ENCODE measurements around the gene ARHGEF40. TPM values are rescaled to one million over a fixed set of nuclear protein-coding genes. Genes with fewer than 3 reads are reported as not detected.

ARHGEF40 gene
- total RNA-seq, 1 donor from 2014 or later, result 65.8 TPM

DNA sequence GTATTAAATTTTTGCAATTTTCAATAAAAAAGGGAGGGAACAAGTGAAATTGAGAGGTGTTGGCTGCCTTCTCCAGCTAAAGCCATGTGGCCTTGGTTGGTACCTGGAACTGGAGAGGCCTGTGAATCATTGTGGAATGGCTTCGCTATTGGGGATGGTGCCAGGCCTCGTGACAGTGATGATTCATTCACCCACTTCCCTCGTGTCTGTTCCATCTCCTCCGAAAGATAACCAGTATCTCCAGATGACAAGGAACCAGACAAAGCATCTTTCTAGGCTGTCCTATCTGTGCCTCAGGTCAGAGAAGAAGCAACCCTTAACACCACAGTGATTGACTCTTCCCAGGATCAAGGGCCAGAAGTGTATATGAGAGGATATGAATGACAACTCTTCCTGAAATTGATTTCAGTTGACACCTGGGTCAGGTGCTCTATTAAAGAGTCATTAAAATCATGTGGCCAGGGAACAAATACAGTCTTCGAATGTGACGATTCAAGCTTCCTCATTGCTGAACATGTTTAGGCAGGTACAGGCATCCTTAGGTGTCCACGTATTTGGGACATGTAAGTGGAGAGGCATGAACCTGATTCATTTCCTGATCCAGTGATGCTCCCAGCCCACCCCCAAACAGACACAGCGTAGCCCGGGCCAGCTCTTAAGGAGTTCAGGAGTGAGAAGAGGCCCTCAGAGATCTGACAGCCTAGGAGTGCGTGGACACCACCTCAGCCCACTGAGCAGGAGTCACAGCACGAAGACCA is 28.2 kb upstream of the ARHGEF40 start, which contains the start of gene RNASE7:
RNASE7 (plus strand) TSS at position 687 of the 758 bp plus-strand sequence. CDS start 631 bp downstream, outside the sequence.
- DNase-seq (ENCODE audit: extremely low spot score, unreplicated experiment), result no peak
- Mint-ChIP-seq H3K4me1 (ENCODE audit: unreplicated experiment) (peaks cover 21% of the 10 kb centered on the region), H3K4me3 (peak within 1 kb of the TSS; percentile 8), H3K27me3 (peaks cover 7% of the 10 kb centered on the region), H3K36me3 (no peaks in the 10 kb centered on the region), H3K27ac (peak within 1 kb of the TSS; percentile 60), H3K9me3 (no peaks in the 10 kb centered on the region)
- TF ChIP-seq, protein P1, sequence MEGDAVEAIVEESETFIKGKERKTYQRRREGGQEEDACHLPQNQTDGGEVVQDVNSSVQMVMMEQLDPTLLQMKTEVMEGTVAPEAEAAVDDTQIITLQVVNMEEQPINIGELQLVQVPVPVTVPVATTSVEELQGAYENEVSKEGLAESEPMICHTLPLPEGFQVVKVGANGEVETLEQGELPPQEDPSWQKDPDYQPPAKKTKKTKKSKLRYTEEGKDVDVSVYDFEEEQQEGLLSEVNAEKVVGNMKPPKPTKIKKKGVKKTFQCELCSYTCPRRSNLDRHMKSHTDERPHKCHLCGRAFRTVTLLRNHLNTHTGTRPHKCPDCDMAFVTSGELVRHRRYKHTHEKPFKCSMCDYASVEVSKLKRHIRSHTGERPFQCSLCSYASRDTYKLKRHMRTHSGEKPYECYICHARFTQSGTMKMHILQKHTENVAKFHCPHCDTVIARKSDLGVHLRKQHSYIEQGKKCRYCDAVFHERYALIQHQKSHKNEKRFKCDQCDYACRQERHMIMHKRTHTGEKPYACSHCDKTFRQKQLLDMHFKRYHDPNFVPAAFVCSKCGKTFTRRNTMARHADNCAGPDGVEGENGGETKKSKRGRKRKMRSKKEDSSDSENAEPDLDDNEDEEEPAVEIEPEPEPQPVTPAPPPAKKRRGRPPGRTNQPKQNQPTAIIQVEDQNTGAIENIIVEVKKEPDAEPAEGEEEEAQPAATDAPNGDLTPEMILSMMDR (conservative IDR thresholded peaks at IDR 0.05), result no peak

DNA sequence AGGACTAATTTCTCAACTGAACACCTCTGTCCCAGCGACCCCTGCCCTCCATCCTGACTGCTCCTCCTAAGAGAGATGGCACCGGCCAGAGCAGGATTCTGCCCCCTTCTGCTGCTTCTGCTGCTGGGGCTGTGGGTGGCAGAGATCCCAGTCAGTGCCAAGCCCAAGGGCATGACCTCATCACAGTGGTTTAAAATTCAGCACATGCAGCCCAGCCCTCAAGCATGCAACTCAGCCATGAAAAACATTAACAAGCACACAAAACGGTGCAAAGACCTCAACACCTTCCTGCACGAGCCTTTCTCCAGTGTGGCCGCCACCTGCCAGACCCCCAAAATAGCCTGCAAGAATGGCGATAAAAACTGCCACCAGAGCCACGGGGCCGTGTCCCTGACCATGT is 27.2 kb upstream of the ARHGEF40 start:
- Mint-ChIP-seq H3K27ac (no peak overlapping the region), H3K36me3 (no peaks in the 10 kb centered on the region), H3K9me3 (no peaks in the 10 kb centered on the region), H3K4me1 (ENCODE audit: unreplicated experiment) (peaks cover 25% of the 10 kb centered on the region), H3K4me3 (no peak overlapping the region), H3K27me3 (peaks cover 7% of the 10 kb centered on the region)
- no peak for DNase-seq (ENCODE audit: extremely low spot score, unreplicated experiment)
- TF ChIP-seq, protein P1 (conservative IDR thresholded peaks at IDR 0.05), result no peak

DNA sequence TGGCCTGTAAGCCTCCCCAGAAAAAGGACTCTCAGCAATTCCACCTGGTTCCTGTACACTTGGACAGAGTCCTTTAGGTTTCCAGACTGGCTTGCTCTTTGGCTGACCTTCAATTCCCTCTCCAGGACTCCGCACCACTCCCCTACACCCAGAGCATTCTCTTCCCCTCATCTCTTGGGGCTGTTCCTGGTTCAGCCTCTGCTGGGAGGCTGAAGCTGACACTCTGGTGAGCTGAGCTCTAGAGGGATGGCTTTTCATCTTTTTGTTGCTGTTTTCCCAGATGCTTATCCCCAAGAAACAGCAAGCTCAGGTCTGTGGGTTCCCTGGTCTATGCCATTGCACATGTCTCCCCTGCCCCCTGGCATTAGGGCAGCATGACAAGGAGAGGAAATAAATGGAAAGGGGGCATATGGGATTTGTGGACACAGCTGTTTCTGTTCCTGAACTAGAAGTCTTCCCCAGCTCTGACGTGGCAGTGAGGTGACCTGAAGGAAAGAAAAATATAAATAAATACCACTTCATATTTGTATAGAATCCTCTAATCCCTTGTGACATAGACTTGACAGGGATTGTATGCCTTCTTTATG is 26.6 kb upstream of the ARHGEF40 start:
- Mint-ChIP-seq H3K27me3 (peaks cover 7% of the 10 kb centered on the region), H3K9me3 (no peaks in the 10 kb centered on the region), H3K27ac (no peak overlapping the region), H3K36me3 (no peaks in the 10 kb centered on the region), H3K4me1 (ENCODE audit: unreplicated experiment) (peaks cover 22% of the 10 kb centered on the region), H3K4me3 (no peak overlapping the region)
- DNase-seq (ENCODE audit: extremely low spot score, unreplicated experiment), result no peak
- TF ChIP-seq, protein P1 (conservative IDR thresholded peaks at IDR 0.05), result no peak

DNA sequence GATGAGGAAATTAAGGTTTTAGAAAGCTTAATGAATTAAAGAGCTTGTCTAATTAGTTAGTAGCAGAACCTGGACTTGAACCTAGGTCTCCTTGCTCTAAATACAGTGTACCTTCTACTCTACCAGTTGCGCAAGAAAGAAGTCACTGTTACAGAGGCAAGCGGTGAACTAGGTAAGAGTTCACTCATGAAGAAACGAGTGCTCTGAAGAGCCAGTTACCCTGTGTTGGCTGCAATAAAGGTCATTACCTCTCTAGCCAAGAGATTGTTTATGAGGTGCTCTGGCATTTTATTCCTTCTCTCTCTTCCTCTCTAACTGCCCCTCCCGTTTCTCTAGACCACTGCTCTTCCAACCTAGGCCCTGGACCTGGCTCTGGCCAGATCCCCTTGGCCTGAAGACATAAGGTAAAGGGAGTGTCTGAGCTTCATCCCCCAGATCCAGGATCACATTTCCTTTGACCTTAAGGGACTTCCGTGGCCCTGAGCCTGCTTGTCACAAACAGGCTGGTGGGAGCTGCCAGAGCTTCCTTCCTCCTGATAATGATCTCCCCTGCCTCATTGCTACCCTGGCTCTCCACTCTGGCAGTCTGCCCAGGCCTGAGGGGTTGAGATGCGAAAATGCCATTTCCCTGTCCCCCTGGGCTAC is 26.0 kb upstream of the ARHGEF40 start:
- Mint-ChIP-seq H3K4me1 (ENCODE audit: unreplicated experiment) (peaks cover 22% of the 10 kb centered on the region), H3K27me3 (peaks cover 7% of the 10 kb centered on the region), H3K27ac (no peak overlapping the region), H3K4me3 (peak overlapping the region; percentile 40), H3K9me3 (no peaks in the 10 kb centered on the region), H3K36me3 (no peaks in the 10 kb centered on the region)
- TF ChIP-seq, protein P1 (conservative IDR thresholded peaks at IDR 0.05), result no peak
- no peak for DNase-seq (ENCODE audit: extremely low spot score, unreplicated experiment)

DNA sequence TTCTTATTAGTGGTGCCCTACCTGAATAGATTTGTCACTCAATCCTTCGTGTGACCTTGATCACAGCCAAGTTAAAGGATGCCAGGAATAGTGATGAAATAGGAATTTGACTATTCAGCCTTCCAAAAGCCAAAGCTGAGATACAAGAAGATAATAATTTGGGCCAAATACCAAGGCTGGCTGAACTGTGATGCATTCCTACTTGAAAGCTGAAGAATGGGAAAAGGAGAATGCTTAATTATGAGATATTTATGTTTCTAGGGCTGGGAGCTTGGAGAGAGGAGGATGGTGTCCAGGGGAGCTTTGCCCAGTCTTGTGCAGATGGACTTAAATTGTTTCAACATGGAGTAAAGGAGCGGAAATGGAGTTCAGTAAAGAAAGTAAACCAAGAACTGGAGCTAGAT is 22.7 kb upstream of the ARHGEF40 start:
- TF ChIP-seq, protein P1 (conservative IDR thresholded peaks at IDR 0.05), result no peak
- H3K27me3 Mint-ChIP-seq, result peaks cover 5% of the 10 kb centered on the region
- no peak for DNase-seq (ENCODE audit: extremely low spot score, unreplicated experiment)
- no peaks in the 10 kb centered on the region for H3K36me3 Mint-ChIP-seq
- no peak overlapping the region for H3K27ac Mint-ChIP-seq
- peaks cover 11% of the 10 kb centered on the region for H3K4me1 Mint-ChIP-seq (ENCODE audit: unreplicated experiment)
- H3K4me3 Mint-ChIP-seq, result no peak overlapping the region
- no peaks in the 10 kb centered on the region for H3K9me3 Mint-ChIP-seq
